A172 (cell line): Measurements from ENCODE around the gene PTPRD. TPM values are rescaled to one million over a fixed set of nuclear protein-coding genes. Genes with fewer than 3 reads are reported as not detected.

Experiments used
- DNase-seq: peaks from one replicate; pipeline ENCODE4 v3.0.0-alpha.2; 2015; ENCODE audit warnings: low spot score
- total RNA-seq: library from RNA; depleted of rRNA; stranded (reverse); fragments of >200 nt; shearing (Covaris generic); gene quantifications from 2 replicates; pipeline ENCODE4 v1.2.3, GENCODE V29; 2014

Gene PTPRD
- total RNA-seq, 1 experiment from 2014 or later, result 0.71 TPM

DNA sequence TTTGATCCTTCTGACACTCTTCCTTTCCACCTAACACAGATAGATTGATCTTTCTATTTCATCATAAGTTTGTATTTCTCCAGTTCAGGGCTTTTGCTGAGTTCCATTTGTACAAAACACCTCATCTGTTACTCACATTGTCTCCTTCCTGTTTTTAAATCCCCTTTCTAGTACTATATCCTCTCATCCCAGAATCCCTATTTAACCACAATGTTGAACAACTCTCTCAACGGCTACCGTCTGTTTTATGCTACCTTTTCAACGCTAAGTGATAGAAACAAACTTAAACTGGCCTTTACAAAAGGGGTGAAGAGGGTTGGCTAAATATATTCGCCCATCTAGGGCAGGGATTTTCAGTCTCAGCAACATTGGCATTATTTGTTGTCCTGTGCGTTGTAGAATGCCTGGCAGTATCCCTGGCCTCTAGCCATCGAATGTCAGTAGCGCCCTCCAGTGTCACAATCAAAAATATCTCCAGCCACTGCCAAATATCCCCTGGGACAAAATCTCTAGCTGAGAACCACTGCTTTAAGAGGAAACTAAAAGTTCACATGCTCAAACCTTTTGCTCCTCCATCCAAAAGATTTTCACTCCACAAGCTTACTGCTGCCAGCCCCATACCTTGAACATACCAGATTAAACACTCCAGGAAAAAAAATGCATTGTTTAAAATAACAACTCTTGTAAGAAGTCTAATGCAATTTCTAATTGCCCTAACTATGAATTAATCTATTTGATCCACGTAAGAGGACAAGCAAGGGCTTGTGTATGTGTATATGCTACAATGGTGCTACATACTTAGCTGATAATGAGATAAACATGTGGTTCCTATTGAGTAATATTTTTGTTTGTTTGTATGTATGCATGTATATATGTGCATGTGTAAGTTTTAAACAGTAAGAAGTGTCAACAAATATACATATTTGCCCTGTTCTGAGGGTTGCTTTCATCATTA, 344.0 kb downstream of the PTPRD start:
- DNase-seq, result peak; percentile 53

DNA sequence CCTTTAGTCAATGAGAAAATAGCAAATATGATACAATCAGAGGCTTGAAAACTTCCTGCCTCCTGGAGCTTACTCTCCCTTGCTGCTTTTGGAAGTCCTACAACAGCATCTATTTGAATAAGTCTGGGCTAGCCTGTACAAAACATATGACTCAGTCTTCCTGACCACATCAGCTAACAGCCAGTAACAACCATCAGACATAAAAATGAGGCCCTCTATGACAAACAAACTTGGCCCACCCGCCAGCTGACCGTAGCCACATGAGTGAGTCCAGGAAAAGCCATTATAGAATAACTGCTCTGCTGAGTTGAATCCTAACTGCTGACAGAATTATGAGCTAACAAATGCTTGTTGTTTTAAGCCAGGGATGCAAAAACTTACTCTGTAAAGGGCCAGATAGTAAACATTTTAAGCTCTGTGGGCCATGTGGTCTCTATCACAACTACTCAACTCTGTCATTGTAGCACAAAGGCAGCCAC, 347.6 kb downstream of the PTPRD start:
- DNase-seq, result peak; percentile 82

DNA sequence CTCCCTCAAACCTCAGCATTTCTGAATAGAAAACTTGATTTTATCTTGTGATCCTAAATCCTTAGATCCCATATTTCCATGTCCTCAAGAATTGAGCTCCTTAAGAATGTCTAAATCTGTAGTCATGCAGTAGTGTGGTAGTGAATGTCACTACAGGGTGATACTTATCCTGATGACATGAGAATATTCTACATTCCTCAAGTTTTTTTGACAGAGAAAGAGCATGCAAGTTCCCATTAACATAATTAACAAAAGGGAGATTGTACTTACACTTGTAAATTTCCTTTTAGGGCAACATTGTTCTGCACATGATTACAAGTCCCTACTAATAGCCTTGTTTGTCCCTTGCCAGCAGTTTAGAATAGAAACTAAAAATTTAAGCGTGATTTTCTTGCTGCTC, 352.3 kb downstream of the PTPRD start:
- DNase-seq, result no peak

DNA sequence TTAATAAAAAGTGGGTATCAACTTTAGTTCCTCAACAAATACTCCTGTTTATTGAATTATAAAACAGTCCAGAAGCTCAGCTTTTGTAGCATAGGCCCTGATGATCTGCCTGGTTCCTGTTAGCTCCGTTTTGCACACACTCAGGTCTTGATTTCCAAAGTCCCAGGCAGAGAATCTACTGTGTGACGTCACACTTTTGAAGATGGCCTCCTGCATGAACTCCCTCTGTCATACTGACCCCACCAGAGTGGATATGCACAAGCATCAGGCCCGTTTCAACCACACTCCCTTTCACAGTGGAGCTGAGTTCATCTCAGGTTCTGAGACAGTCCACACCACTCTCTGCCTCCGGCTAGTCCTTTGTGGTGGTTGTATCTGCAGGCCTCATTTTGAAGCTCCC, 353.1 kb downstream of the PTPRD start:
- no peak for DNase-seq

DNA sequence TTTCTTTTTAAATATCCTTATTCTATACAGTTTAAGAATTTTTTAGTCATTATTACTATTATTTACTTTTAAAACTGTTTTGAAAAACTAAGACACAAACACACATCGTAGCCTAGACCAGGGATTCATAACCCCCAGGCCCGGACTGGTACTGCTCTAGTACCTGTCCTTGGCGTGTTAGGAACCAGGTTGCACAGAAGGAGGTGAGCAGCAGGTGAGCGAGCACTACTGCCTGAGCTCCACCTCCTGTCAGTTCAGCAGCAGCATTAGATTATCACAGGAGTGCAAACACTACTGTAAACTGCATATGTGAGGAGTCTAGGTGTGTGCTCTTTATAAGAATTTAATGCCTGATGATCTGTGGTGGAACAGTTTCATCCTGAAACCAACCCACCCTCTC, 357.0 kb downstream of the PTPRD start:
- no peak for DNase-seq

DNA sequence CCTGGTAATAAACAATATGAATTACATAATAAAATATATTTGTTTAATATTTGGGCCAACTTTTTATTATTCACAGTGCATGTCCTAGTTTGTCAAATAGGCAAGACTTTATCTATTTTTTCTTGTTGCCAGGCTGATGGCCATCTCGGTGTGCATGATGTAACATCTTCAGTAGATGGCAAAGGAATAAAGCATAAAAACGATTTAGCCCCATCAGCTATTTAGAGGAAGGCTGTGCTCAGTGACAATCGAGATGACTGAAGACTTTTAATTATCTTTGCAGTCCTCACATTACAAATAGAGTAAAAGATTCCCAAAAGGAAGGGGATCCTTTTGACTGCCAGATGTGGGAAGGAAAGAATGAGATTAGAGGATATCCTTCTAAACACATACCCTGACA, 358.5 kb downstream of the PTPRD start:
- no peak for DNase-seq

DNA sequence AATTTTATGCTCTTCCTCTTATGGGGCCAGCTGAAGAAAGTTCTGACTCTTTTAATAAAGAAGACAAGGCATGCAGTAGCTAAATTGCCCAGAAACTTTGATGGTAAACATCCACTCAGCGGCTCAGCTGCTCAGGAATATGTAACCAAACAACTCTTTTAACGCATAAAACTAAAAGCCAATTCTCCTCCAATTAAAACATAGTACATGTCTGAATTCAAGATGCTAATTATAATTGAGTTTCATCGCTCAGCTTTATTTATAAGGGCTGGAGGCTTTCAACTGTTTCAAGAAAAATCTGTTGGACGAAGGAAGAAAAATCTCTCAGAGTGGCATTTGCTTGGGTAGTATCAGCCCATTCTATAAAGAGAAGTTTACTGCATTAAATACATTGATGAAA, 359.5 kb downstream of the PTPRD start:
- DNase-seq, result no peak

DNA sequence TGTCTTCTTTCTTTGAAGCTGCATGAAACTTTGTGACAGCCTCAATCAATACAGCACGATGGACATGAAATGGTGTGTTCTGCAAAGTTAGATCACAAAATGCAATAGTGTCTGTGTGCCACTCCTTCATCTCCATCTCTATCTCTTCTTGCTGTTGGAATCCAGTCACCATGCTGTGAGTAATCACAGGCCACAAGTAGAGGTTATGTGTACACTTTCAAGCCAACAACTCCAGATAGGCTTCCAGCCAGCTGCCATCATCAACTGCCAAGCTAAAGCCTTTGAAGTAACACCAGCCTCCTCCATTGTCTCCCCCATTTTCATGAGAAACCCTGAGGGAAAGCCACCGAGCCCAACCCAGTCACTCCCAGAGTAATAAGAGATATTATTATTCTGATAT, 360.6 kb downstream of the PTPRD start:
- DNase-seq, result peak; percentile 80

DNA sequence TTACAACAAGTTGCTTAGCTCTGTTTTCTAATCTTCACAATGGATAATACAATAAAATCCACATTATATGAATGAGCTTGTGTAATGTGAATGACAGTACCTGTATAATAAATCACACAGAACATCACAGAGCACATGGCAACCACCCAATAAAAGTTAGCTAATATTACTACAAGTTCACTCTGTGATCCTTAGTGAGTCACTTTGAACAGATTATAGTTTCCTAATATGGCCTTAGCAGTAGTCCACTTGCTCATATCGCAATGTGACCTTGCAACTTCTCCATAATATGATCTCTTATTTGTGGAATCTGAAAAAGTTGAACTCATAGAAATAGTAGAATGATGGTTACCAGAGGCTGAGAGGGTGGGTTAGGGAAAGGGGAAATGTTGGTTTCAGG, 361.3 kb downstream of the PTPRD start:
- DNase-seq, result peak; percentile 59

DNA sequence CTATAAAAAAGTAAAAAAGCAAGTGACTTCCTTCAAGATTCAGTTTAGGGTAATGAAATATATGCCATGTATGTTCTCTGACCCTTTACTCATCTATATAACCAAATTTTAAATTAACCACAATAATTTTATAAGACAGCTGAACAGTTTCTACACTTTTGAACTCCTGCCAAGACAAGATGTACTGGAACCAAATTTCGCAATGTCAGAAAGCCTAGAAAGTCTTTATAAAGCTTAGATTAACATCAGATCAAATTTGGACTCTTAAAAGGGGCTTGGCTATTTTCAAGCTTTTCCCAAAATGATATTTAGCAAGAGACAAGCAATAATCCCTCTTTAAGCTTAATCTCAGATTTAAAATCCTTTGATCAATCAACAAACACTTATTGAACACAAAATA, 362.6 kb downstream of the PTPRD start:
- DNase-seq, result no peak

DNA sequence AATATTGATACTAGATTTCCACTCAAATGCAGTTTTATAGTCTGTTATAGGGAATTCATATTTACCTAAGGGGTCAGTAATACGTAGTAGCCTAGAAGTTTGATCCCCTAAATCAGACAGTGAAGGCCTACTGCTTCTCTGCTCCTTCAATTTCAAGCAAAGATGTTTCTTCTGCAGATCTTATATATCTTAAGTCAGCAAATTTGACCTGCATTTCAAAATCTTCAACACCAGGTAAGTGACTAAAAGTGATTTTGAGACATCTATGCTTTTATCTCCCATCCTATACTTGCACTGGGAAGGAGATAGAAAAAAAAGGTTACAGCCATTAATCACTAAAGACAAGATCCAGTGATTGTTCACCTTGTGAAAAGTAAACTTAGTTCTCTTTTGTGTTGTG, 363.9 kb downstream of the PTPRD start:
- no peak for DNase-seq

DNA sequence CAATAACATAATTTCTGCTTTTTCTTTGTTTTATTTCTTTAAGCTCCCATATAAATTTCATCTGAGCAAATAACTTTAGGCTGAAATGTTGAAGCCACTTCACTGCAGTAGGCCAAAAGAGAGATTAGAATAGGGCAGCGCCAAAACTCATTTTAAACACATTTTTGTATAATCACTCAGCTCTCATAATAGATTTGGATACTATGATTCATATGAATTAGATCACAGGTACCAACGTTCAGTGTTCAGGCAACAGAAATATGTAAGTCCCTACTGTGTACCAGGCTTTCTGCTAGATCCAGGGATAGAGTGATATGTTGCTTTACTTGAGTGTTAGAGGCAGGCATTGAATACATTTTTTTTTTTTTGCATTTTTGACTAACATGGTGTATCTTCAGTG, 370.5 kb downstream of the PTPRD start:
- DNase-seq, result no peak

DNA sequence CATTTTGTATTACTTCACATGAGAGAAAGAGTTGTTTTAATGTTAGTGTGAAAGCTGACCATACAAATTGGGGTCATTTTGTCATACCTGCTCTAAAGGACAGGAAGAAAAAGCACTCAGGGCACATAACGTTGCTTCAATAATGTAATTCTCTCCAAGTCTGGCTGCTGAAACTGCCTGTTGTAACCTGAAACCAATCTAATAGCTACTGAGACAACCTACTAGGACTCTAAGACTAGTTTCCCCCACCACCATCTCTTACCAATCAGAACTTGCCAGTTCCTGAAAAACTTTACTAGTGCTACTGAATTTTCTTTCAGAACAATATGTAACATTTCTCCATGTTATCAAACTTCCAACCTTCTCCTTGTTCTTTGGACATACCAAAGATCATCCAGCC, 374.7 kb downstream of the PTPRD start:
- DNase-seq, result no peak

DNA sequence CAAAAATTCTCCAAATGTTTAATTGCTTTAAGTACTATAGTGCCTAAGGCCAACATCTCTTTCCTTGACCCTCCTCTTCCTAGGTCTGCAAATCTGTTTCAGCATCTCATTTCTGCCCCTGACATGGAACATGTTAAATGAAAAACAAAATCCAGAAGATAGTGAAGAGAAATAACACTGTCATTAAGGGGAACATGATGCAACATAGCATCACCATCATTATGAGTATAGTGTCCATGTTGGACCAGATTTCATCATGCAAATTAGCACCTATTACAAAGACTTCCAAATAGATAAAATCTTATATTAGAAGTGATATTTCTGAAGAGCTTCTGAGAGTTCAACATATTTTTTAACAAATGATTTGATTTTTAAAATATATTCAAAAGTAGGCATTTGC, 375.2 kb downstream of the PTPRD start:
- no peak for DNase-seq

DNA sequence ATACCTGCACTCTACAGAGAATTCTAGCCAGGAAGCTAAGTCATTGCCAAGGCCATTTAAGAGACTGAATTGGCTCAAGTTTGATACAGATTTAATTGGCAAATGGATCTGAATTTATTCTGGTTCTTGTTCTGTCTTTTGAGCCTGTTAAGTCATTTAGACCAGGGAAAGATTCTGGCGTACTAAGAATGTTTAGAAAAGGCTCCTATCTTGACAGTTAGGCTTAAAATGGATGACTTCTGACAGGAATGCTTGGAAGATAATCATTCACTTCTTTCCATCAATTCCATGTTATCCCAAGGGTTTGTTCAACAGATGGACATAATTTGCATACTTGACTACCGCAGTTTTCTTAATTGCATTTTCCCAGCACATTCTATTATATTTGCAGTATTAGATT, 376.6 kb downstream of the PTPRD start:
- DNase-seq, result no peak

DNA sequence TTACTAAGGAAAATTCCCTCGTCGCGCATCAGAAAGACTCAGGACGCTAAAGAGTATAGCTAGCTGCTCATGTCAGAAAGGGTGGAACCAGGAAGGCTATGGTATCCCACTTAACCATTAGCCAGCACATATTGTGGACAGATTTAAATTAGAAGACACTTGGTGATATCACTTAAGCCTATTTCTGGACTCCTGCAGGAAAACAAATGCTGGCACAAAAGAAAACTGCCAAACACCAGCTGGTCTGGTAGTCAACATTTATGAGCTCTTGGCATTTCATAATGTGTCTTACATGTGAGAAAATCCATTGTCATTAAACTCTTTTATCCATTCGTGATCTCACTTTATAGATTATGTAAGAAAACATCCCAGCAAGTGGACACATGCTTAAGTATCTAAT, 377.4 kb downstream of the PTPRD start:
- DNase-seq, result no peak

DNA sequence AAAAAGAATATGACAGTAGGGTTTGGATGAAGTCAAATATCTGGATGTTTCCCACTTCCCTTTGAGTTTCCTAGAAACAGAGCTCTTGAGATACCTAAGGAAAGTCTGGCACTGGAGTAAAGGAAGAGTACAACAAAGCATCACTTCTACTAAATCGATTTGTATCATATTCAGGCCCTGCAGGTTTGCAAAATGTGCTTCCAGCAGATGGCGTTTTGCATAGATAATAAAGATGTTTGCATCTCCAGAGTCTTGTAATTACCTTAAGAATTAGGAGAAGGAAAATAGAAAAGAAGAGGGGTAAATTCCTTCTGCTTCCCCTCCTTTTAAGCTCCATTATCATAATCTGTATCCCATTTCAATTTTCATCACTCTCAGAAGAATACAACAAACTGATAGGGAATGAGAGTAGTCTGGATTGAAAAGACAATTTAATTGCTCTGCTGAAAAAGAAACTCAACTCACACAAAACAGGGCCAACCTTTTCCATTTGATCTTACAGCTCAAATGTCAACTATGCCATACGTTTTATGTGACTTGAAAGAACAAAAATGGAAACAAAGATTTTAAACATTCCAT, 380.4 kb downstream of the PTPRD start:
- DNase-seq, result no peak

DNA sequence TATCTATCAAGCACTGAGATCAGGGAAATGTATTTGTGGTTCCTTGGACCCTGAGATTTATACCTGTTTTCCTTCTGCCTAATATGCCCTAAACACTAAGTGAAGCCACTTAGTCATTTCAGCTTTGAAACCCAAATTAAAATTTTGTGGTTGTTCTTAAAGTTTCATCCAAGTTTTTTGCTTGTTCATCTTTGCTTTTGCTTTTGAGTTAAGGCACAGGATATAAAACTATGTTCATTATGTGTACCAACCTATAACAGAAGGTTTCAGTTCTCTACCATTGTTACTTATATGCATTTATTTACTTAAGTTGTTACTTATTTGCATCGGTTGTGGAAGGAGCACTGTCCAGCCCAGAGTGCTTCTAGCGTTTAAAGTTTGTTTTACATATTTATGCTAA, 382.3 kb downstream of the PTPRD start:
- DNase-seq, result no peak

DNA sequence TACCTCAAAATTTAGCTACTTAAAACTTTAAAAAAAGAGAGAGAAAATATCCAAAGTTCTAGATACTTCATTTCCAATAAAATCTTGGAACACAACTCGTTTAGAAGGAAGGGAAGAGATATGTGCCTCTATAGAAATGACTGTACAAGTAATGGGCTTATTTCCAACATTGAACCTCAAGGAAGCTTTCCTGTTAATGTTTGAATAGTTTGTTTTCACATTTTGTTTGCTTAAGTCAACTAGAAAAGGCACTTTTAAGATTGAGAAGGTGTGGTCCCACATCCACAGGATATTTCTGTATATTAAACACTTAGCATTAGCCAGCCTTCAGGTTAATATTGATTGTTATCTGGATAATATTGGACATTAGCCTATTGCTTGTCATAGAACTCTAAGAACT, 384.7 kb downstream of the PTPRD start:
- DNase-seq, result no peak

DNA sequence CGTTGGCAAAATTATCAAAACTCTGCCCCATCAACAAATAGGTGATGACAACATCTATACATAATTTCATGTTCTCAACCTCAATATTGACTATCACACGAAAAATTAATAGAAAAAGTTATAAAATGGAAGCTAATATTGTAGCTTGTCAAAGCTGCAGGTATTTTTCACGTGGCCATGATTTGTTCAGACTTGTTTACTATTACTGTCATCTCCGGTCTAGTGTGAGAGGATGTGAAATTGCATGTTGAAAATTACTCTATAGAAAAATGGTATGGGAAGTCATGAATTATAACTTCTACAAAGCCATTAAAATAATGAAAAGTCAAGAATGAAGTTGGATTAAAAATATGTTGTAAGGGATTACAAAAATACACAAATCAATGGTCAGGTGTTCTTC, 385.8 kb downstream of the PTPRD start:
- DNase-seq, result no peak

DNA sequence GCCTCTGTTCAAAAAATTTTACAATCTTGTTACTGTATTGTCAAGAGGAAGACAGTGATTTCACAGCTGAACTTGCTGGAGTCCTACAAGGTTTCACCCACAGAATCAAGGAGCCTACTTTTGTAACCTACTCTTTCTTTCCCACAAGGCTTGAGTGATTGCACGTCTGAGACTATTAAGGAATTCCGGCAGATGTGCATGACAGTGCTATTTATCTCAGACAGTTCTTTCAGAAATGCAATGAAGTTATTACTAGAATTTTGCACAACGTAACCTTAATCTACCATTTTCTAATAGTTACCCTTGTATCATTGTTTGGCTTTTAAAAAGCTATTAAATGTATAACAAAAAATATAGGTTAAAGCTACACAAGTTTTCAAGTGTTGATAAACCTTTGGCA, 400.1 kb downstream of the PTPRD start:
- no peak for DNase-seq

DNA sequence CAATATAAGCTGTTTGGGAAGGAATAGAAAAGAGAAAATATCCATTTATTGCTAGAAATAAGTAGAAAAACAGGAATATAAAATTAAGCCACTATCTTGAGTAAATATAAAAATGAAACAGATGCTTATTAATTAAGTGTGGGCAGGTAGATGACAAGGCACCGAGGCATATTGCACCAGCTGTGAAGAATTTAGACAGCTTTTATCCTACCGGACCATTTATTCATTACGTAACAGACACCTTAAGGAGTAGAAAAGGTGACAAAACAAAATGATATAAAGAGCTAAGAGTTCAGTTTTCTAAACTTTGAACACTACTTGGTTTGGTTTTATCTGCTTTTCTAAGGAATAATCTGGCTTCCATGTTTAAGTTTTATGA, 404.1 kb downstream of the PTPRD start:
- no peak for DNase-seq

DNA sequence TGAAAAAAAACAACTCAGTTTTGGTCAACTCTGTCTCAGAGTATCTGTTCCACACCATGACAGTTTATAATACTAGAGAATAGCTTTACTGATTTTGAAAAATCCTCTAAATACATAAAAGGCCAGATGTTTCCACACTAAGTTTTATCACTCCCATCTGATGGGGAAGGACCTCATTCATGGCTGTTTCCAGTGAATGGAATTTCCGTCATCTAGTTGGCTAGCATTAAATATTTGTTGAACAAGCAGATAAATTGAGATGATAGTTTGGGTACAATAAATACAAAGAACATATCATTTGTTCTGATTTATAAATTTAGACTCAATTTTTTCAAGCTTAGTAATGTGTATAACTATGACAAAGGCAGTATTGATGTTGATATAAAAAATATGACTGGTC, 408.5 kb downstream of the PTPRD start:
- no peak for DNase-seq
